ENCODE data around the gene PRKAR2B. TPM values are rescaled to one million over a fixed set of nuclear protein-coding genes. Genes with fewer than 3 reads are reported as not detected.

PRKAR2B gene
- total RNA-seq, 1 experiment from 2014 or later = 15.1 TPM

GRCh38 chr7:106994833-106995232 is 49.7 kb upstream of the PRKAR2B start:
- no peaks in the 10 kb centered on the region for H3K79me2 ChIP-seq (ENCODE audit: insufficient read depth, low read length)
- H3K4me2 ChIP-seq (ENCODE audit: low read length) = no peak overlapping the region
- H3K4me1 ChIP-seq (ENCODE audit: control insufficient read depth in 1 of 2, insufficient read depth in 2 of 2, low read length in 2 of 2) = no peaks in the 10 kb centered on the region
- intact Hi-C loops (cut with micrococcal nuclease) = no loop called here
- H3K9ac ChIP-seq (ENCODE audit: low read length) = no peak overlapping the region
- RAD21 ChIA-PET (ENCODE audit: low non-redundant PET in 1 of 2, low total read pairs in 2 of 2, uncharacterized antibody in 2 of 2, unreplicated experiment in 2 of 2) = no interaction called here
- H4K20me1 ChIP-seq (ENCODE audit: insufficient read depth) = no peaks in the 10 kb centered on the region
- no TSS peak for BruUV-seq (replicated peaks)
- no peak for ATAC-seq
- no peaks in the 10 kb centered on the region for H3K9me3 ChIP-seq (ENCODE audit: control insufficient read depth in 1 of 2, insufficient read depth in 1 of 2, low read depth in 1 of 2, low read length in 2 of 2)
- no peak overlapping the region for H3K27ac ChIP-seq (ENCODE audit: low read depth, low read length)
- H3K36me3 ChIP-seq (ENCODE audit: control insufficient read depth in 1 of 2, insufficient read depth in 2 of 2, low read length in 2 of 2) = no peaks in the 10 kb centered on the region
- H2AFZ ChIP-seq (ENCODE audit: low read depth, low read length, poor library complexity, severe bottlenecking) = no peak overlapping the region
- POLR2A ChIA-PET = no interaction called here
- H3K9me2 ChIP-seq (ENCODE audit: insufficient read depth) = no peaks in the 10 kb centered on the region
- CTCF ChIA-PET = no interaction called here
- H3K4me3 ChIP-seq (replicated peaks in 1 of 2; ENCODE audit: low read depth in 1 of 2, low read length in 2 of 2) = no peak overlapping the region
- TF ChIP-seq ZFX (IDR thresholded peaks at IDR 0.05) (no peak), TCF7L2 (IDR thresholded peaks at IDR 0.05; ENCODE audit: borderline replicate concordance, extremely low read depth, insufficient read depth, insufficient read length) (no peak), SIN3A (IDR thresholded peaks at IDR 0.05; ENCODE audit: low read depth) (no peak), POLR2A (IDR thresholded peaks at IDR 0.05; ENCODE audit: borderline replicate concordance, extremely low read depth, insufficient read depth, insufficient read length) (no peak), JUND (IDR thresholded peaks at IDR 0.05) (no peak), REST (IDR thresholded peaks at IDR 0.05; ENCODE audit: low read depth) (no peak)
- no peak for DNase-seq (ENCODE audit: low read depth, low spot score)
- H3K27me3 ChIP-seq (ENCODE audit: insufficient read depth, low read length) = no peaks in the 10 kb centered on the region
